ENCODE results near the gene CCL1. TPM values are rescaled to one million over a fixed set of nuclear protein-coding genes. Genes with fewer than 3 reads are reported as not detected.
A peak's percentile ranks its signal among the peaks of the same experiment; 100 is the strongest.

CCL1 gene
- total and polyA plus RNA-seq, 2 donors (not counting 1 experiment from before 2014, with no cell fraction given): not detected

DNA sequence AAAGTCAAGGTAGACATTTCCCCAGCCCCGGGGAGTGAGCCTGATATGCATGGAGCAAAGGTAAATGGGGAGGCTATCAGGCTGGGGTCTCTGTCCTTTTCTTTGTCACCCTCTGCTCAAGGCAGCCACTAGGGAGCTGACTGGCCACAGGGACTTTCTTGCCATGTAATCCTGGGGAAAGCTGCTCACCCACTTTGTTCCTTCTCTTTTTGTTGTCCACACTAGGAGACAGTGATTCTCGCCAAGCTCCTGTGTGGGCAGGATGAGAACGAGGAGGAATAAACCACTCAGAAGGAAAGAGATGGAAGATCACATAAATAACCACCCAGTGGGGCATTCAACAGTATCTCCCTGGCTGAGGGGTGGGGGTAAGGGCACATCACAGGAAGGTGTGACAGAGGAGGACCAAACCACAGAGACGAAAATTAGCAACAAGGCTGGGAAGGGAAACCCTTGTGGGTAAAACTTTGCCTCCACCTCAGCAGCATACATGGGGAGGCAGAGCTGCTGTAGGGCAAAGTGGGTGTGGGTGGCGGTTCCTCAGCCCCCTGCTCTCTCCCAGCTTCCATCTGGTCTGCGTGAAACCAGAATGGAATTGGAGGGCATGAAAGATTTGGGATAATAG lies 26.2 kb upstream of the CCL1 start:
- Histone ChIP-seq H3K79me2 (ENCODE audit: control insufficient read depth, insufficient read depth, low read length) (no peaks in the 10 kb centered on the region), H3K27ac (ENCODE audit: insufficient read depth, low read length) (no peak overlapping the region), H3K9ac (ENCODE audit: insufficient read depth, low read length) (no peak overlapping the region), H4K20me1 (ENCODE audit: control insufficient read depth, extremely low read depth, insufficient read depth, low read length) (no peaks in the 10 kb centered on the region), H3K4me2 (ENCODE audit: extremely low read depth, insufficient read depth, low read length) (no peak overlapping the region), H2AFZ (ENCODE audit: low read length) (no peak overlapping the region), H3K4me1 (ENCODE audit: control insufficient read depth, extremely low read depth, insufficient read depth, low read length) (no peaks in the 10 kb centered on the region), H3K36me3 (ENCODE audit: control insufficient read depth, insufficient read depth, low read length) (no peaks in the 10 kb centered on the region), H3K27me3 (ENCODE audit: control insufficient read depth, insufficient read depth, low read length) (no peaks in the 10 kb centered on the region), H3K4me3 (replicated peaks in 1 of 4; ENCODE audit: control extremely low read depth in 1 of 4, insufficient read depth in 1 of 4, low read depth in 3 of 4, low read length in 4 of 4) (no peak overlapping the region), H3K9me3 (ENCODE audit: control insufficient read depth, insufficient read depth, low read depth, low read length) (no peaks in the 10 kb centered on the region)
- TF ChIP-seq, protein P1, sequence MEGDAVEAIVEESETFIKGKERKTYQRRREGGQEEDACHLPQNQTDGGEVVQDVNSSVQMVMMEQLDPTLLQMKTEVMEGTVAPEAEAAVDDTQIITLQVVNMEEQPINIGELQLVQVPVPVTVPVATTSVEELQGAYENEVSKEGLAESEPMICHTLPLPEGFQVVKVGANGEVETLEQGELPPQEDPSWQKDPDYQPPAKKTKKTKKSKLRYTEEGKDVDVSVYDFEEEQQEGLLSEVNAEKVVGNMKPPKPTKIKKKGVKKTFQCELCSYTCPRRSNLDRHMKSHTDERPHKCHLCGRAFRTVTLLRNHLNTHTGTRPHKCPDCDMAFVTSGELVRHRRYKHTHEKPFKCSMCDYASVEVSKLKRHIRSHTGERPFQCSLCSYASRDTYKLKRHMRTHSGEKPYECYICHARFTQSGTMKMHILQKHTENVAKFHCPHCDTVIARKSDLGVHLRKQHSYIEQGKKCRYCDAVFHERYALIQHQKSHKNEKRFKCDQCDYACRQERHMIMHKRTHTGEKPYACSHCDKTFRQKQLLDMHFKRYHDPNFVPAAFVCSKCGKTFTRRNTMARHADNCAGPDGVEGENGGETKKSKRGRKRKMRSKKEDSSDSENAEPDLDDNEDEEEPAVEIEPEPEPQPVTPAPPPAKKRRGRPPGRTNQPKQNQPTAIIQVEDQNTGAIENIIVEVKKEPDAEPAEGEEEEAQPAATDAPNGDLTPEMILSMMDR (conservative IDR thresholded peaks at IDR 0.05 in 1 of 2, IDR thresholded peaks at IDR 0.05 in 1 of 2; ENCODE audit: low read depth in 1 of 2, low read length in 2 of 2): no peak
- no peak for DNase-seq (ENCODE audit: low read depth in 2 of 2)

DNA sequence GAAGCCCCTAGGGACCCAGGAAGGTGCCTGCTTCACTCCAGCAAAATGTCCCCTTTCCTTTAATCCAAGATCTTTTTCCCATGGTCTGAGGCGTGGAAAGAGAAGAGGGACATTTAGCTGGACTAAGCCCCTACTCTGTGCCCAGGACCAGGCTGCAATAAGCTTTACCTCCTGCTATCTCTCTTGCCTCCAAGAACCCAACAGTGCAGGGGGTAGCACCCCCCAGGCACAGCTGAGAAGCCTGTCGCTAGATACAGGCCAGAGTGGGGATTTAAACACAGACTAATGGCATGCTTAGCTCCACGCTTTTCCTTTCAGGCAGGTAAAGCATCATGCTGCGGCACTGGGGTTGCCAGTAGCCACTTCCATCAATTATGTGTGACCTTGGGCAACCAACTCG lies 24.5 kb upstream of the CCL1 start:
- DNase-seq (ENCODE audit: low read depth in 2 of 2): no peak
- no peak for TF ChIP-seq EZH2 (IDR thresholded peaks at IDR 0.05; ENCODE audit: low read length, missing control alignments)
- TF ChIP-seq, protein P1 (conservative IDR thresholded peaks at IDR 0.05 in 1 of 2, IDR thresholded peaks at IDR 0.05 in 1 of 2; ENCODE audit: low read depth in 1 of 2, low read length in 2 of 2): no peak
- Histone ChIP-seq H2AFZ (ENCODE audit: low read length) (no peak overlapping the region), H3K4me1 (ENCODE audit: control insufficient read depth, extremely low read depth, insufficient read depth, low read length) (no peaks in the 10 kb centered on the region), H3K9me3 (ENCODE audit: control insufficient read depth, insufficient read depth, low read depth, low read length) (no peaks in the 10 kb centered on the region), H3K9ac (ENCODE audit: insufficient read depth, low read length) (no peak overlapping the region), H3K4me2 (ENCODE audit: extremely low read depth, insufficient read depth, low read length) (no peak overlapping the region), H3K27me3 (ENCODE audit: control insufficient read depth, insufficient read depth, low read length) (no peaks in the 10 kb centered on the region), H3K27ac (ENCODE audit: insufficient read depth, low read length) (peak overlapping the region; percentile 2), H3K79me2 (ENCODE audit: control insufficient read depth, insufficient read depth, low read length) (no peaks in the 10 kb centered on the region), H3K4me3 (replicated peaks in 1 of 4; ENCODE audit: control extremely low read depth in 1 of 4, insufficient read depth in 1 of 4, low read depth in 3 of 4, low read length in 4 of 4) (no peak overlapping the region), H3K36me3 (ENCODE audit: control insufficient read depth, insufficient read depth, low read length) (no peaks in the 10 kb centered on the region), H4K20me1 (ENCODE audit: control insufficient read depth, extremely low read depth, insufficient read depth, low read length) (no peaks in the 10 kb centered on the region)

DNA sequence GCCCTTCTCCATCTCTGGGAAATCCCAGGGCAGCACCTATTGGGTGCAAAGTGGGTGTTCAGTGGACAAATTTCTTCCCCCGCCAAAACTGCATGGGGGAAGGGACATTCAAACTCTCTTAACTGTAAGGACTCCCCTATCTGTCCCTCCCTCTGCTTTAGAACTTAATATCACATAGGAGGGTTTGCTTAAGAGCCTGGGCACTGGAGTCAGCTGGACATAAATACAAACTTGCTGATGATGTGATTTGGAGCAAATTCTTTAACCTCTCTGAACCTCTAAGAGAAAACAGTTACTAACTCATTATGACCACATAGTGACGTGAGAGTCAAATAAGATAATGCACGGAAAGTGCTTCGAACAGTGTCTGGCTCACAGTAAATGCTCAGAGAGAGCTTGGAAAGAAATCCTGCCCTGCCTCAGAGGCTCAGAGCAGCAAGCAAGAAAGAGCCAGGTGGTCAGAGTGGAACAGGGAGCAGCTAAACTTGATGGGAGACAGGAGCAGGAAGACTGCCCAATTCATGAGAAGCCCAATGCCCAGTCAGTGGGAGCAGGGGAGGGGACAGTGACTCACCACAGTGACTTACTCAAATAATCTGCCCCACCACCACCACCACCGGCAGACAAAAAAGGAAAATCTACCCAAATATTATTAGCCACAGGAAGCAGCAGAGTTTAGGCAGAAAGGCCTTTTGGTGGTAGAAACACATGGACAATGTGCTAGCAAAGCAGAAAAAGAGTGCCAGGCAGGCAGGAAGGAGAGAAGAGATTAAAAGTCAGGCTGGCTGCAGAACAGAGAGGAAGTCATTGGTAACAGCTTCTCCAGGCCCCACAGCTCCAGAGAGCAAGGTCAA lies 23.9 kb upstream of the CCL1 start:
- no peak overlapping the region for H3K9ac ChIP-seq (ENCODE audit: insufficient read depth, low read length)
- TF ChIP-seq EZH2 (IDR thresholded peaks at IDR 0.05; ENCODE audit: low read length, missing control alignments): no peak
- TF ChIP-seq, protein P1 (conservative IDR thresholded peaks at IDR 0.05 in 1 of 2, IDR thresholded peaks at IDR 0.05 in 1 of 2; ENCODE audit: low read depth in 1 of 2, low read length in 2 of 2): no peak
- peak; percentile 2 to 35 for DNase-seq (ENCODE audit: low read depth in 2 of 2)

More for the DNA sequence above, 23.9 kb upstream of the CCL1 start:
- H3K36me3 ChIP-seq (ENCODE audit: control insufficient read depth, insufficient read depth, low read length): no peaks in the 10 kb centered on the region
- no peak overlapping the region for H3K4me3 ChIP-seq (replicated peaks in 1 of 4; ENCODE audit: control extremely low read depth in 1 of 4, insufficient read depth in 1 of 4, low read depth in 3 of 4, low read length in 4 of 4)
- H4K20me1 ChIP-seq (ENCODE audit: control insufficient read depth, extremely low read depth, insufficient read depth, low read length): no peaks in the 10 kb centered on the region
- H3K9me3 ChIP-seq (ENCODE audit: control insufficient read depth, insufficient read depth, low read depth, low read length): no peaks in the 10 kb centered on the region
- peak overlapping the region; percentile 2 for H3K27ac ChIP-seq (ENCODE audit: insufficient read depth, low read length)
- peak overlapping the region; percentile 10 for H3K4me2 ChIP-seq (ENCODE audit: extremely low read depth, insufficient read depth, low read length)
- no peak overlapping the region for H2AFZ ChIP-seq (ENCODE audit: low read length)
- no peaks in the 10 kb centered on the region for H3K4me1 ChIP-seq (ENCODE audit: control insufficient read depth, extremely low read depth, insufficient read depth, low read length)
- H3K27me3 ChIP-seq (ENCODE audit: control insufficient read depth, insufficient read depth, low read length): no peaks in the 10 kb centered on the region
- H3K79me2 ChIP-seq (ENCODE audit: control insufficient read depth, insufficient read depth, low read length): no peaks in the 10 kb centered on the region
